ENCODE results near the gene ANKRD22.
"Not testable (repeated sequence)": the region's sequence is repeated elsewhere in the genome, so short reads cannot be mapped to it uniquely, and the experiment has no call there.

Gene ANKRD22

GRCh38 chr10:88877298-88877697 lies 25.7 kb upstream of the ANKRD22 start:
- no peak for DNase-seq (ENCODE audit: low spot score)

GRCh38 chr10:88875081-88875480 lies 23.4 kb upstream of the ANKRD22 start:
- DNase-seq (ENCODE audit: low spot score): no peak

- DNase-seq (ENCODE audit: low spot score): peak; percentile 27
These were observed 22.6 kb upstream of the ANKRD22 start for GRCh38 chr10:88874281-88874680.

- no peak for DNase-seq (ENCODE audit: low spot score)
These were observed 22.1 kb upstream of the ANKRD22 start for GRCh38 chr10:88873757-88874156.

GRCh38 chr10:88870089-88870488 lies 18.4 kb upstream of the ANKRD22 start:
- DNase-seq (ENCODE audit: low spot score): no peak

DNA sequence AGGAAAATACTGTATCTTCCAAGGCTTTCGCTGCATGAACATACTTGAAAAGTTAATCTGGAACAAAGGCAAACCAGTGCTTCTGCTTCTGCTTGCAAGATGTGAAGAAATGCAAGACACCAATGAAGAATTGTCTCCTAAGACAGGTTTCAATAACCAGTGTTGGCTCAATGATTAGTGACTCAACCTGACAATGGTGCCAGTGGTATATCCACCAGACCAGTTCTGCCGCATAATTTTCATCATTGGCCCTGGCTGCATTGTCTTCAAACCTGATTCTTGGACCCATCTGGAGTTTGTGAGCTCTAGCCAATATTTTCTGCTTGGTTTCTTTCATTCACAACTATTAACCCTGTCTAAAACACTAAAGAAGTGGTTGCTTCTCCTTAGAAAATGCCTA lies 14.8 kb upstream of the ANKRD22 start:
- no peak for DNase-seq (ENCODE audit: low spot score)

GRCh38 chr10:88865281-88865876 lies 13.7 kb upstream of the ANKRD22 start:
- peak; percentile 24 for DNase-seq (ENCODE audit: low spot score)

GRCh38 chr10:88861036-88861435 lies 9.4 kb upstream of the ANKRD22 start:
- no peak for DNase-seq (ENCODE audit: low spot score)

GRCh38 chr10:88858491-88858890 lies 6.8 kb upstream of the ANKRD22 start:
- DNase-seq (ENCODE audit: low spot score): no peak

DNA sequence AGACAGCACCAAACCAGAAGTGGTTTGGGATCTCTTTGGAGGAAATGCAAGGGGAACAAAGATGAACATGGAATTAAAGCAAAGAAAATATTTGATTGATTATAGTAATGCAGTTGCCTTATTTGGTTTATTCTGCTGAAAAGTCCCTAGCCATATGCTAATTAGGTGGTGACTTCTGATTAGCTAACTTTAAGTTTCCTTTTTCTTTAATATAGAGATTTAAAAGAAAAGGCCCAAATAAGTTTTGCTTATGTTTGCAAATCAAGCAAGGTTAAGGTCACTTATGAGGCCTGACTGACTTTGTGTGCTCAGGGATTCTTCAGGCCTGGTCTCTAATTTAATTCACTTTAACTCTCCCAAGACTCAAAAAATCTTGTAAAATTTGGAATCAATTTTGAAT lies 6.2 kb upstream of the ANKRD22 start:
- no peak for DNase-seq (ENCODE audit: low spot score)

- DNase-seq (ENCODE audit: low spot score): no peak
These were observed 3.0 kb upstream of the ANKRD22 start for GRCh38 chr10:88854684-88855083.

- no peak for DNase-seq (ENCODE audit: low spot score)
These were observed 1.7 kb upstream of the ANKRD22 start for GRCh38 chr10:88853155-88853881.

GRCh38 chr10:88852327-88852726 lies 683 bp upstream of the ANKRD22 start:
- DNase-seq (ENCODE audit: low spot score): no peak

- no peak for DNase-seq (ENCODE audit: low spot score)
These were observed 932 bp downstream of the ANKRD22 start for GRCh38 chr10:88850712-88851111.

DNA sequence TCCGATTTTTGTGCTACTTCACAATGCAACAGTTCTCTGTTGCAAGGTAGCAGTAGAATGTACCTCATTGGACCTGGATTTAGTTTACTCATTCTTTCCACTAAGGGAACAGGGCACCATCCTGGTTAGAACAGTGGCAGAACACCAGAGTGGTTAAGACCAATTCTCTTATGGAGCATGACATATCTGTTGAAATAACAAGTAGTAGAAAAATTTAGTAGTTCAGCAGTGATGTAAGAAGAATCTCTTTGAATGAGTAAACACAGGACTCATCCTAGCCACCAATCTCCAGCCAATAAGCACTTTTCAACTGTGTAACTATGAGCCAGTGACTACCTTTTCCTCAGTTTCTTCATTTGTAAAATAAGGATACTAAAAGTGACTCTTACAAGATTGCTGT lies 2.4 kb downstream of the ANKRD22 start:
- DNase-seq (ENCODE audit: low spot score): peak; percentile 31

DNA sequence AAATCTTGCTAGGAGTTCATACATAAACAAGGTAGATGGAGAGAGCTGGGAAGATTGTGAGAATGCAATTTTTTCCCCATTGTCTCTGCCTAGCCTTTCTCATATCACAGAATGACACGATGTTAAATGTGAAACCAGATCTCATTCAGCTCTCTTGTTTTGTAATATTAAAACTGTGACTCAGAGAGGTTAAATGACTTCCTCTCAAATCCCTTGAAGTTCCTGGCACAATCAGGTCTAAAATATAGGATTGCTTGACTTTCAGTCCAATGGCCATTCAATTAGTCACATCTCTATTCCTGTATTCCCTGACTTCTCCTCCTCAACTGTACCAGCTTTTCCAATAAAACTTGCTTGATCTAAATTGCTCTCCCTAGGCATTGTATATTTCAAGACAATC lies 3.1 kb downstream of the ANKRD22 start:
- DNase-seq (ENCODE audit: low spot score): peak; percentile 68

DNA sequence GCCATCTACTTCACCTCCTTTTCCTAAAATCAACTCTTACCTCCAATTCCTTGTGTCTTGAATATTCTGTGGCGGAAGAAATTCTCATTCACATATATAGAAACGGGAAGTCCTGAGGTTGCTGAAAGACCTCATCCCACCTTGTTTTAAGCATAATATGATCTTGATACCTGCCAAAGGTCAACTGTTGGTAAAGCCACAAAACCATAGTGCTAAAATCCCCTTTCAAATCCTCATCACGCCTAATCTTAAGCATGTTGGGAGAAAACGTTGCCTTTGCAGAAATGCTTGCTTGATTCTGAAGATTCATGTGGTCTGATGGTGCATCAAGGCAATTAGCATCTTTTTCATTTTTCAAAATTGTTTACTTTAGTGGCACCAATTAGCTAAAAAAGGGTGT lies 8.5 kb downstream of the ANKRD22 start:
- no peak for DNase-seq (ENCODE audit: low spot score)

GRCh38 chr10:88841316-88842111 lies 10.1 kb downstream of the ANKRD22 start:
- DNase-seq (ENCODE audit: low spot score): no peak

DNA sequence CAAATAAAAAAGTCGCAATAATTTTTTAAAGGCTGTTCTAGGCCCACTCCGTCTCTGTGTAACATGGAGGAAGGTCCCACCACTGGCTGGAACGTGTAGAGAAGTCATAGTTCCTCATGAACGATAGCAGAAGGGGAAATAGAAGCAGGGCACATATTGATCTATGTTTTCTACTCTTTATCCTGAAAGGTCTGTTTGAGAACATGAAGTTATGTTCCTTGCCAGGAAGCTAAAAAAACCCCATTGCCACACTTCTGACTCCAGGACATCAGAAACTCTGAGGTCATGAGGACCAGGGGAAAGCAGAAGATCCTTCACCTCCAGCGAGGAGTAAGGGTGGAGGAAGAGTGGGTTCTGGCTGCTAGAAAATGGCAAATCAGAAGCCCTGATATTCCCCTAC lies 10.8 kb downstream of the ANKRD22 start:
- no peak for DNase-seq (ENCODE audit: low spot score)

- DNase-seq (ENCODE audit: low spot score): no peak
These were observed 11.5 kb downstream of the ANKRD22 start for GRCh38 chr10:88840104-88840503.

DNA sequence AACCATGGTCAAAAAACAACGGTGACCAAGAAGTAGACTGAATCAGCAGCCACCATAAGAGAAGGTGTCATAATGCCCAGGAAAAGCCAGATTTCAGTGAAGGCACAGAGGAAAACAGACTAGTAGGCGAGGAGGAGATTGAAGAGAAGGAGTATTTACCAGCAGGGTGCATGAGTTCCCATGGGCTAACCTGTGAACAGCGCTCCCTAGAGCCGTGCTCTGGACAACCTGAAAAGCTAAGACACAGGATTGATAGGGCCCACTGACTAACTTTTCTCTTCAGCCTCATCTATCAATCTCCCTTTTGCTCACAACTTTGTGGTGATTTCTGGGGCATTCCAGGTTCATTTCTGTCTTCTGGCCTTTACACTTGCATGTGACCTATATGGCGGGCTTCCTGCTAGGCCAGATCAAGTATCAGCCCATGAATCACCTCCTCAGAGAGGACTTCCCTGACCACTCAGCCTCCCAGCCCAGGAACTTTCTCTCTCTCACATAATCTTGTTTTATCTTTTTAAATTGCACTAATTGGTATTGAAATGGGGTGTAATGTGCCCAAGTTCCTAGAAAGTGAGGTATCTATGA lies 12.8 kb downstream of the ANKRD22 start:
- DNase-seq (ENCODE audit: low spot score): no peak

DNA sequence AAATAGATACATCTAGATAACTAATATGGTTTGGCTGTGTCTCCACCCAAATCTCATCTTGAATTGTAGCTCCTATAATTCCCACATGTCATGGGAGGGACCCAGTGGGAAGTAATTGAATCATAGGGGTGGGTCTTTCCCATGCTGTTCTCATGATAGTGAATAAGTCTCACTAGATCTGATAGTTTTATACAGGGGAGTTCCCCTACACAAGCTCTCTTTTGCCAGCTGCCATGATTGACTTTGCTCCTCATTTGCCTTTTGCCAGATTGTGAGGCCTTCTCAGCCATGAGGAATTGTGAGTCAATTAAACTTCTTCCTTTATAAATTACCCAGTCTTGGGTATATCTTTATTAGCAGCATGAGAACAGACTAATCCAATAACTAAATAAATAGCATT lies 14.0 kb downstream of the ANKRD22 start:
- DNase-seq (ENCODE audit: low spot score): not testable (repeated sequence)

- no peak for DNase-seq (ENCODE audit: low spot score)
These were observed 15.8 kb downstream of the ANKRD22 start for GRCh38 chr10:88835910-88836221.
